Astrocyte (in vitro differentiated cells and primary cell): ENCODE measurements around the gene PTPRN2.

Experiments used
- CTCF ChIP-seq: IDR thresholded peaks from 2 replicates; pipeline ENCODE4 v1.5.1; 2011; ENCODE audit warnings: low read depth, mild to moderate bottlenecking, inconsistent platforms, low read length, moderate library complexity; ENCODE audit not compliant: insufficient read depth
- EZH2 ChIP-seq: IDR thresholded peaks from 2 replicates; pipeline ENCODE4 v1.6.1; 2012; ENCODE audit warnings: mild to moderate bottlenecking, low read length, inconsistent platforms; ENCODE audit not compliant: insufficient read depth

GRCh38 chr7:158076215-158076614 lies 511.4 kb downstream of the PTPRN2 start:
- TF ChIP-seq EZH2 (no peak), CTCF (no peak)
